Activated effector memory CD4-positive, alpha-beta T cell treated with Interleukin-2 at 50 U/mL for 16 hours (primary cell): ENCODE results near the gene ESYT2.

Experiments used
- DNase-seq: peaks from one replicate; pipeline ENCODE4 v3.0.0-alpha.2; 2020

Gene ESYT2

DNA sequence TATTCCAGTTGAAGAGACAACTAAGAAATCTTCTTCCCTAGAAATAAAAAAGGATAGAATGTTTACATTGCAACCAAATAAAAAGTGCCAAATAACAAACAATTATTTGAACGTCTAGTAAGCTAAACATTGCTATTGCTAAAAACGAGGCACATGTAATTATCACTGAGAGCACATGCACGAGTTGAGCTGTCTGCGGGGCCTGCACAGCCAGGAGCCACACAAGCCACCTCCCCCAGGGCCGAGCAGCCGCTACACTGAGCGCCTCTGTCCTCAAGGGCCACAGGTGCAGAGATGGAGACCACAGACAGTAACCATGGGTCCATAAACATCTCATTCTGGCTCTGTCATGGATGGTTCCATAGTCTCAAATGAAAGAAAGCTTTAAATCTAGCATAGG, 141.9 kb downstream of the ESYT2 start:
- DNase-seq, result no peak

DNA sequence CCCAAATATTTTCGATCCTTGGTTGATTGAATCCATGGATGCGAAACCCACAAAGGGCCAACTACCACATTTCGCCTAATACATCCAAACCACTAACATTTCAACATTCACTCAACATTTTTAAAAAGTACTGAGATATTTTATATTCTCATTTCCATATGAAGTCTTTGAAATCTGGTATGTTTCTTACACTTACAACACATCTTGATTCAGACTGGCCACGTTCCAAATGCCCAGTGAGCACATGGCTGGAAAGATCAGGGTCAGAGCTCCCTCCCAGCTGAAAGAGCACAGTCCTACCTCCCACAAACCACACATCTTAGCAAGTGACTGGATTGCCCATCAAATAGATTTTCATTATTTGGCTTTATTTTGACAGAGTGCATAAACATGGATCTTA, 143.6 kb downstream of the ESYT2 start:
- no peak for DNase-seq

DNA sequence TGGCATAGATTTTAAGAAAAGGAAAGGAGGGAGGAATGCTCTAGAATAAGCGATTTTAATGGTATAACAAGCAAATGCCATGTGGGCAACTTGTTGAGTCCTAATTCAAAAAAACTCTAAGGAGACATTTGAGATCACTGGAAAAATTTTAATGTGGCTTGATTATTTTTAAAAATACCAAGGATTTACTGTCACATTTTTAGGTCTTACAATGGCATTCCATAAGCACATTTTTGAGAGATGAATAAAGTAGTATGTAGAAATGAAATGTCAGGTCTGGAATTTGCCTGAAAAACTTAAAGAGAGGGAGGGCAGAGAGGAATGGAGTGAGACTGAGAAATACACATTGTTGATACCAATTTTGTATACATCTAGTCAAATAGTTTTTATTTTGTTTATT, 145.0 kb downstream of the ESYT2 start:
- no peak for DNase-seq

DNA sequence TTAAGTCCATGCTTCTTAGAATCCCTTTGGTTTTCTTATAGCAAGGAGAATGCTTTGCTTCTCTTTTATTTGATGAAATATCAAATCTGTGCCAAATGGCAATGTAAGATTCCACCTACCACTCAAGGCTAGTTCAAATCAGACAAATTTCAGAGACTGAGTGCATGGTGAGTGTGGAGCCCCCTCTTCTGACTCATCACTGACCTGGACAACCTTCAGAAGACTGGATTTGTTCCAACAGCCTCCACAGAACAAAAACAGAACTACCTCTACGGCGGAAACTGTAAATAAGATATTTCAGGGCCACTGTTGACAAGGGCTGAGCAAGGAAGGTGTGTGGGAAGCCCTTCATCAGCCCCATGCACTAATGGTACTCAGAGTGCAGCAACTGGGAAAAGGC, 145.8 kb downstream of the ESYT2 start:
- no peak for DNase-seq

DNA sequence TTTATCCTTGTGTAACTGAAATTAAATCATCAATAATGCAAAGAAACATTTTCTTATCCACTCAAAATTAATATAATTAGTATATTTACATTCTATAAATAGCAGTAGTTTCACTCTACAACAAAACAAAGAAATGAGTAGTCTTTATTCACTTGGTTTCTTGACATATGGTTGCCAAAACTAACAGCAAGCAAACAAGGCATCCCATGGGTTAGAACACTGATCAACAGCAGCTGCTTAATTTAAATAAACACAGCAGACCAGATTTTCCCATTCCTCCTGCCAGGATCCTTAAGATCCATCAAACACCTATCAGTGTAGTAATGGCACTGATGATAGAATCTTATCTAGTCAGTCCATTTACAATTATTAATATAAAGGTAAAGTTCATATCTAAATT, 146.9 kb downstream of the ESYT2 start:
- DNase-seq, result no peak
